Iris pigment epithelial cell (primary cell): ENCODE measurements around the gene S100A12.

Experiments
- DNase-seq: peaks from one replicate; pipeline ENCODE4 v3.0.0-alpha.2; 2011; ENCODE audit warnings: low read depth

S100A12 gene

DNA sequence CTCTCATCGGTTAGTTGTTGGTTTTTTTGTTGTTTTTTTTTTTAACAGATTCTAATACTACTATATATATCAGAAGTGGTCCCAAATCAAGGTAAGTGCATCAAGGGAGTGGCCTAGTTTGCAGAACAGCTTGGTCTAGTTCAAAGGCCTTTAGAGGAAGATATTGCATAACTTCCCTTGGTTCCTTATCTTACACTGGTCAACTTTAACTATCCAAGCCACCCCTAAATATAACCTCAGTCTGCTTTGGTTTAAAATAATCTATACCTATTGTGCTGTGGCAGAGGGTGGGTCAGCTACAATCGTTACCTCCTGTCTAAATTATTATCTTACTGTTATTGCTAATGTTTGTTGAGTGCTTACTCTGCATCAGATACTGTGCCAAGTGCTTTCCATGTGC, 6.9 kb downstream of the S100A12 start:
- no peak for DNase-seq

- DNase-seq, result no peak
Observed at GRCh38 chr1:153367090-153367489, 8.3 kb downstream of the S100A12 start.

GRCh38 chr1:153366261-153366660, 9.2 kb downstream of the S100A12 start:
- DNase-seq, result no peak

DNA sequence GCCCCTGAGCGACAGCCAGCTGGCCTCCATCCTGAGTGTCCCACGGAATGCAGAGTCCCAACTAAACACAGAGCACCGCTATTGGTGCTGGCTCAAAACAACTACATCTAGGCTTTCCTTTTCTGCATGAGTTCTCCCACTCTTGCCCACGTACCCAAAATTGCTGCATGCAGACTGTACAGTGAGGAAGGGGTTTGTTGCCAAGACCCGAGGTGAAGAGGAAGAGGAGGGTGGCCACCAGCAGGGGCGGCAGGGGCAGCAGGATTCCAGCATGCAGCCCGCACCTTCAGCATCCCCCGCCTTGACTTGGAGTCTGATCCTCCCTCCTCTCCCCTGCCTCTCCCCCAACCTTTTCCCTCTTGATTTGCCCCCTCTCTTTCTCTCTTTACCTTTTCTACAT, 9.7 kb downstream of the S100A12 start:
- no peak for DNase-seq

- no peak for DNase-seq
Observed at GRCh38 chr1:153364766-153365666, 10.4 kb downstream of the S100A12 start.

DNA sequence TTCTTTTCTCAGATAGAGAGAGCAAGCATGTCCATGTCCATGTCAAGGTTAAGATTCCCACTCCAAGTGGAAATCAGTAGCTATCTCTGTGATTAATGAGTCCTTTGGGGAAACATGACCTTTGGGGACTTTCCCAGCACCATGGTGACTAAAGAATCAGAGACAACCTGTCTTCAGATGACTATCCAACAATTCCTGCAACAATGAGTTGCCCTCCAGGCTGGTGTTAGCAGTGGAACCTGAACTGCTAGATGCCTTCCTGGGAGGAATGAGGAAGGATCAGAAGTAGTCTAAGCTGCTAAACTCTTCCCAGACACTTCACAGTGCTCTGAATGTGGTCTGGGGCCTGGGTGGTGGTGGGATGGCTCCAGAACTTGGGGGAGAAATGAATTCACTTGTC, 11.3 kb downstream of the S100A12 start:
- DNase-seq, result no peak

DNA sequence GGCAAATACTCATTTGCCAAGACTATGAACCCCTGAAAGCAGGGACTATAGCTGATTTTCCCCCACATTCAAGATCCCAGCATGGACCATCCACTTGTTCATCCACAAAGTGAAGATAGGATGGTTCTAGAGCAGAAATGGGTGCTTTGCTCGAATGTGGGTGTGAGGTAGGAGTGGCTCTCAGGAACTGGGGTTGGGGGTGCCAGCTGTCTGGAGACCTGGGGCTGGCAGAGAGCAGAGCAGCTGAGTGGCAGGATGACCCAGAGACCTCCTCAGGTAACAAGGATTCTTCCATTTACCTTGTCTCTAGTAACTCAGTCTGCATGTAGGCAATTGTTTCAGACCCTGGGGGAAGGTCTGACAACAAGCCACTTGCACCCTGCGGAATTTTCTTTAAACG, 11.8 kb downstream of the S100A12 start:
- DNase-seq, result no peak

- DNase-seq, result no peak
Observed at GRCh38 chr1:153362187-153362775, 13.1 kb downstream of the S100A12 start.

DNA sequence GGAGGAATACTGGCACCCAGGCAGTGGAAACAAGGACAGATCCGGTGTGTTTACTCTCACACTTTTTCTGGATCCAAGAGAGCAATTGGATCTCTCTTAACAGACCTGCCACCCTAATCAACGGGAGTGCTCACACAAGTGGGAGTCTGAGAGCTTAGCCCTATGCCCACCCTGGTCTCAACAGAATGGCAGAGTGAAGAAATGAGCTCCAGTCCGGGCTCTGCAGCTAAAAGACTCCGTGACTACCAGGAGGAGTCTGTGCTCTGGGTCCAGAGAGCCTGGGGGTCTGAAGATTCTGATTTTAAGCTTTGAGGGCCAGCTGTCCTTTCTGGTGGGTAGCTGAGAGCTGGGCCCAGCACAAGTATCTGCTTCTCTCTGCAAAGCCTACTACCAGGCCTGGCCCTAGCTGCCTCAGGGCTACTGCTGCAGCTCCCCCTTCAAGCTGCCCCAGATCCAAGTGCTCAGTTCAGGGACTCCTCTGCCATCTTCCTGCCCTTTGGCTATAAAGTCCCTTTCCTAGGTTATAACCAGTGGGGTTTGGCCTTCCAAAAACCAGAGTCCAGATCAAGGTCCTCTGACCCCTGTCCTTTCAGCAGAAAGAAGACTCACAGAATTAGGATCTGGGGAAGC, 13.8 kb downstream of the S100A12 start:
- DNase-seq, result no peak

DNA sequence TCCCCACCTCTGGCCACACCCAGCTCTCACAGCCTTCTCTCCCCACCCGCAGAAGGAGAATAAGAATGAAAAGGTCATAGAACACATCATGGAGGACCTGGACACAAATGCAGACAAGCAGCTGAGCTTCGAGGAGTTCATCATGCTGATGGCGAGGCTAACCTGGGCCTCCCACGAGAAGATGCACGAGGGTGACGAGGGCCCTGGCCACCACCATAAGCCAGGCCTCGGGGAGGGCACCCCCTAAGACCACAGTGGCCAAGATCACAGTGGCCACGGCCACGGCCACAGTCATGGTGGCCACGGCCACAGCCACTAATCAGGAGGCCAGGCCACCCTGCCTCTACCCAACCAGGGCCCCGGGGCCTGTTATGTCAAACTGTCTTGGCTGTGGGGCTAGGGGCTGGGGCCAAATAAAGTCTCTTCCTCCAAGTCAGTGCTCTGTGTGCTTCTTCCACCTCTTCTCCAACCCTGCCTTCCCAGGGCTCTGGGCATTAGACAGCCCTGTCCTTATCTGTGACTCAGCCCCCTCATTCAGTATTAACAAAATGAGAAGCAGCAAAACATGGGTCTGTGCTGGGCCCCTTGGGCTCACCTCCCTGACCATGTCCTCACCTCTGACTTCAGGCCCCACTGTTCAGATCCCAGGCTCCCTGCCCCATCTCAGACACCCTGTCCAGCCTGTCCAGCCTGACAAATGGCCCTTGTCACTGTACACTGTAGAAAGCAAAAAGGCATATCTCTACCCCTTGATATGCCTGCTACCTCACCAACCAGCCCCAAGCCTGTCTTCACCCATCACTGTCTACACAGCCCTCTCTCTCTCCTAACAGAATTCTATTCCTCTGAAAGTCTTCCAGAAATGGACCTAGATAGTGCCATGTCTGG, 14.6 kb downstream of the S100A12 start:
- no peak for DNase-seq

DNA sequence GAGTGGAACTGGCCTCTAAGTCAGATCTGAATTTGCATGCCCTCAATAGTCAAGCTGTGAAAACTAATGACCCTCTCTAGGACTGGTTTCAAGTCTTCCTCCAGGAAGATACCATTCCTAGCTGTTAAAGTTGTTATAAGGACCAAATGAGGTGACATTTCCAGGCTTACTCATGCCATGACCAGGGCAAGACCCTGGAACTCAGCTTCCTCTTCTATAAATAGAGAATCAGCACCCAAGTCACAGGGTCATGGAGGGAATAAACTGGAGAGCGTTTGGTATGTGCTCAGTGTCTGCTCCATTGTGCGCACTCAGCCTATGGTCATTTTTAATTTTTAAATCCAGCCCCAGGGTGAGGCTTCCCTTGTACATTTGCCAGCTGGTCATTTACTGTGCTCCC, 15.2 kb downstream of the S100A12 start:
- no peak for DNase-seq

GRCh38 chr1:153359241-153359640, 16.2 kb downstream of the S100A12 start:
- DNase-seq, result no peak

DNA sequence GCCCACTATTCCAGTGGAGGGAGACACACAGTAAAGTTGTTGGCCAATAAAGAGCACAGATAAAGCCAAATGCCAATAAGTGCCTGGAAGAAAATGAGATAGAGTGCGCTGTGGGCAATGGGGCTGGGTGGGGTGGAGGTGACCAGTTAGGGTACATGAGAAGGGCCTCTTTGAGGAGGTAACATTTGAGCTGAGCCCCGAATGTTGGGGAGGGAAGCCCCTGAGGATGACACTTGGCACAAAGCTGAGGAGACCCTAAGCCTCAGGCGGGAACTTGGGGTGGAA, 16.8 kb downstream of the S100A12 start:
- DNase-seq, result no peak

DNA sequence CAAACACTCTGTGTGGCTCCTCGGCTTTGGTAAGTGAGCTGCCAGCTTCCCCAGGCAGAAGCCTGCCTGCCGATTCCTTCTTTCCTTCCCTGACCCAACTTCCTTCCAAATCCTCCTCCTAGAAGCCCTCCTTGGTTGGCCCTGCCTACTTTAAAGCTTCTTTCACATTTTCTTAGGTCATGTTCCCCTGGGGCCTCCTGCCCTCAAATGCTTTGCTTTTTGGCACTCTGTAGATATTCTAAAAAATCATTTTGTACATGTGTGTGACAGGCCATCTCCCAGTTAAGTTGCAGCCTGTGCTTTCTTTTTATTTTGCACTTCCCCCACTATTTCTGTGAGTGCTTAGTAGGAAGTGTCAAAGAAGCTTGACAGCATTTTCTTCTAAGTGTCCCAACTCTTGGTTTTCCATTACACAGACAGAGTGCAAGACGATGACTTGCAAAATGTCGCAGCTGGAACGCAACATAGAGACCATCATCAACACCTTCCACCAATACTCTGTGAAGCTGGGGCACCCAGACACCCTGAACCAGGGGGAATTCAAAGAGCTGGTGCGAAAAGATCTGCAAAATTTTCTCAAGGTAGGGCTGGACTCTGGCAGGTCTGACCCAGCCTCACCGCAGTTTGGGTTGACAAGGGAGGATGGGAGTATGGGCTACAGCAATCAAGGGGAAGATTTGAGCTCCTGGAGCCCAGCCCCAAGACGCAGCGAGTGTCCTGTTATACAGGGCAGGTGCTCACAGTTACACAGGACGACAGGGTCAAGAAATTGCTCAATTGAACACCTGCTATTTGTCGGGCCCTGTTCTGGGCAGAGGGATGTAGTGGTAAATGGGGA, 17.3 kb downstream of the S100A12 start, which contains the start of gene S100A9:
Gene S100A9 (plus strand): TSS at position 2 of the 838 bp plus-strand sequence. CDS start 430 bp downstream, at position 432.
- DNase-seq, result no peak

- no peak for DNase-seq
Observed at GRCh38 chr1:153357076-153357852, 18.2 kb downstream of the S100A12 start.

DNA sequence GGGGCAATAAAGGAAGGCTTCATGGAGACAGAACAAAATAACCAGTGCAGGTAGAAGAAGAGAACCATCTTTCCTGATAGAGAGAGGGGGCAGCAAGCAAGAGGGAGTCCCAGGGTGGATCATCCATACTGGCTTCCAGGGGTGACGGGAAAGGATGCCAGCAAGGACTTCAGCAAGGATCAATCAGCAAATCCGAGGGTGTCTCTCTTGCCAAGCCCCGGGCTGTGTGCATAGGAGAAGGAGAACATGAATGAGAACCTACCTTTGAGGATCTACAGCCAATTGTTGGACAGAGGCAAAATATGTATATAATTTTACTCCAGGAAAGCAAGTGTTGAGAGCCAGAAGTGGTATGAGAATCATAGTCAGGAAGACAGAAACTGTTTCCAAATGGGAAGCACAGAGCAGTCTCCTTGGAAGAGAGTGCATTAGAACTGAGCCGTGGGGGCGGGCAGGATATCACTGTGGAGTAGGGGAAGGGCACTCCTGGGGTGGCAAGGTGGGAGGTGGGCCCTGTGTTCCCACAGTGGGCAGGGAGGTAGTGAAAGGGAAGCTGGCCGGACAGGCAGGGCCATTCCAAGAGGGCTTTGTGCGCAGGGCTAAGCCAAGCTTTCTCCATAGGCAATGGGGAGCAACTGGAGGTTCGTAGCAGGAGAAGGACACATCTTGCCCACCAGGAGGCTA, 18.9 kb downstream of the S100A12 start:
- DNase-seq, result no peak

GRCh38 chr1:153355445-153356071, 19.9 kb downstream of the S100A12 start:
- DNase-seq, result peak; percentile 73

DNA sequence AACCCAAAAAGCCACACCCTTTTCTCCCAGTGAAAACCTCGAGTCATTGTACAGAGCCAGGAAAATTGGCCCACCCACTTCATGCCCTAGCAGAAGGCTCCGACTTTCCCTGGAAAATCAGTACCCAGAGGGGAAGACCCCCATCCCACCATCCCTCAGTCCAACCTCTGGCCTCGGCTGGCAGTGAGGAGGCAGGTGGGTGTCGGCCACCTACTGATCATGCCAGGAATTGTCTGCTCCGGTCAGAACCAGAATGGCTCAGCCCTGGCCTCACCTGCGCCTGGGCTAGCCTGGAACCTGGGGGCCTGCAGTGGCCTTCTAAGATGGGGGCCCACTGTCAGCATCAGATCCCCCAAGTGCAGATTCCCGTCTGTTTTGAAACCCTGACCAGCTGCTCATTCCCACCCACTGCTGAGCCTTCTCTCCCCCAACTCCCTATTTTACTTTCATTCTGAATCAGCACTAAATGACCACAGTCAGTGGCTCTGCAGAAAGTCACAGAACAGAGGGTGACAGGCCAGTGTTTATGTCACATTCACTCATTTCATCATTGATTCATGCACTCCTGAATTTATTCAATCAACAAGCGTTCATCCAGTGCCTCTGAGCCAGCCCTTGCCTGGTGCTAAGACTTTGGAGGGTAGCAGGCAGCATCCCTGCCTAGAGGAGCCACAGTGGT, 20.8 kb downstream of the S100A12 start:
- DNase-seq, result no peak
